HEK293T (cell line): ENCODE results near the gene RAB3IL1.

Experiments used
- CTCF ChIA-PET: fragments of 350-600 bp; formaldehyde crosslinking; extraction: SDS; loops from one replicate; lab custom pipeline; 2021; ENCODE audit warnings: antibody characterized with exemption, inconsistent platforms; lab: Yijun Ruan, JAX
- POLR2A ChIA-PET: fragments of 350-600 bp; formaldehyde crosslinking; extraction: SDS; loops from one replicate; lab custom pipeline; 2020; ENCODE audit warnings: antibody characterized with exemption, inconsistent platforms; lab: Yijun Ruan, JAX
- DNase-seq: peaks from one replicate; pipeline ENCODE4 v3.0.0; 2012; ENCODE audit warnings: mixed read lengths; ENCODE audit errors: extremely low spot score
- ARNT ChIP-seq: fragments of 450-650 bp; IDR thresholded peaks from 2 replicates; pipeline ENCODE4 v1.6.1; 2017; ENCODE audit warnings: mild to moderate bottlenecking
- BHLHE40 ChIP-seq: fragments of 450-650 bp; IDR thresholded peaks from 2 replicates; pipeline ENCODE4 v1.6.1; 2016; ENCODE audit warnings: mild to moderate bottlenecking, moderate library complexity, borderline replicate concordance
- CTBP1 ChIP-seq: fragments of 450-650 bp; IDR thresholded peaks from 2 replicates; pipeline ENCODE4 v1.6.1; 2016; ENCODE audit warnings: borderline replicate concordance
- ELF4 ChIP-seq: fragments of 450-650 bp; IDR thresholded peaks from 2 replicates; pipeline ENCODE4 v1.6.1; 2017; ENCODE audit warnings: antibody characterized with exemption
- FOXA1 ChIP-seq: fragments of 450-650 bp; IDR thresholded peaks from 2 replicates; pipeline ENCODE4 v1.6.1; 2016; ENCODE audit warnings: mild to moderate bottlenecking
- FOXK2 ChIP-seq: fragments of 450-650 bp; IDR thresholded peaks from 2 replicates; pipeline ENCODE4 v1.6.1; 2016; ENCODE audit warnings: mild to moderate bottlenecking
- FOXM1 ChIP-seq: fragments of 450-650 bp; IDR thresholded peaks from 2 replicates; pipeline ENCODE4 v1.6.1; 2017; ENCODE audit warnings: mild to moderate bottlenecking, borderline replicate concordance
- HDGF ChIP-seq: fragments of 450-650 bp; IDR thresholded peaks from 2 replicates; pipeline ENCODE4 v1.6.1; 2017; ENCODE audit warnings: antibody characterized with exemption, borderline replicate concordance
- L3MBTL2 ChIP-seq: fragments of 450-650 bp; conservative IDR thresholded peaks from 2 replicates; pipeline ENCODE4 v1.6.1; 2016; ENCODE audit warnings: mild to moderate bottlenecking
- LEF1 ChIP-seq: fragments of 450-650 bp; IDR thresholded peaks from 2 replicates; pipeline ENCODE4 v1.6.1; 2017; ENCODE audit warnings: mild to moderate bottlenecking, borderline replicate concordance
- NFRKB ChIP-seq: fragments of 450-650 bp; IDR thresholded peaks from 2 replicates; pipeline ENCODE4 v1.6.1; 2016; ENCODE audit warnings: mild to moderate bottlenecking, moderate library complexity
- PKNOX1 ChIP-seq: fragments of 450-650 bp; IDR thresholded peaks from 2 replicates; pipeline ENCODE4 v1.6.1; 2016
- SP1 ChIP-seq: fragments of 450-650 bp; IDR thresholded peaks from 2 replicates; pipeline ENCODE4 v1.6.1; 2017
- SUZ12 ChIP-seq: fragments of 450-650 bp; IDR thresholded peaks from 2 replicates; pipeline ENCODE4 v1.6.1; 2016; ENCODE audit warnings: mild to moderate bottlenecking
- TARDBP ChIP-seq: fragments of 450-650 bp; IDR thresholded peaks from 2 replicates; pipeline ENCODE4 v1.6.1; 2016
- ZNF384 ChIP-seq: fragments of 450-650 bp; IDR thresholded peaks from 2 replicates; pipeline ENCODE4 v1.6.1; 2016

Gene RAB3IL1

GRCh38 chr11:61862714-61863547, 54.4 kb downstream of the RAB3IL1 start:
- CTCF ChIA-PET: no interaction called here
- POLR2A ChIA-PET: no interaction called here
- DNase-seq: no peak
- TF ChIP-seq TARDBP (no peak), BHLHE40 (no peak), LEF1 (no peak), ARNT (no peak), HDGF (no peak), ZNF384 (no peak), FOXM1 (no peak), CTBP1 (no peak), PKNOX1 (no peak)

GRCh38 chr11:61861634-61862033, 55.7 kb downstream of the RAB3IL1 start:
- CTCF ChIA-PET: no interaction called here
- no peak for TF ChIP-seq FOXK2
- no peak for TF ChIP-seq TARDBP
- no peak for TF ChIP-seq BHLHE40
- TF ChIP-seq ARNT: no peak
- TF ChIP-seq FOXA1: no peak
- TF ChIP-seq ZNF384: no peak
- no peak for TF ChIP-seq LEF1
- TF ChIP-seq L3MBTL2: no peak
- TF ChIP-seq PKNOX1: no peak
- TF ChIP-seq SUZ12: no peak
- no peak for TF ChIP-seq CTBP1
- TF ChIP-seq NFRKB: no peak
- no peak for TF ChIP-seq FOXM1
- no peak for TF ChIP-seq HDGF
- TF ChIP-seq ELF4: no peak
- no peak for TF ChIP-seq SP1
- no peak for DNase-seq
- POLR2A ChIA-PET: no interaction called here

- ChIA-PET CTCF (no interaction called here), POLR2A (no interaction called here)
- no peak for DNase-seq
- TF ChIP-seq ZNF384 (no peak), ARNT (no peak), LEF1 (no peak), L3MBTL2 (no peak), BHLHE40 (no peak), HDGF (no peak), PKNOX1 (no peak), CTBP1 (no peak), NFRKB (no peak), TARDBP (no peak), FOXM1 (no peak), ELF4 (no peak), SUZ12 (no peak), FOXA1 (no peak)
Measured at GRCh38 chr11:61860054-61860903, 57.1 kb downstream of the RAB3IL1 start.

- TF ChIP-seq LEF1: no peak
- no peak for TF ChIP-seq FOXK2
- no peak for TF ChIP-seq CTBP1
- no peak for TF ChIP-seq BHLHE40
- ChIA-PET POLR2A (no interaction called here), CTCF (no interaction called here)
- DNase-seq: no peak
Measured at GRCh38 chr11:61855939-61856680, 61.3 kb downstream of the RAB3IL1 start.

- DNase-seq: no peak
- ChIA-PET CTCF (no interaction called here), POLR2A (no interaction called here)
- TF ChIP-seq CTBP1 (no peak), FOXA1 (no peak), HDGF (no peak), ZNF384 (no peak)
Measured at GRCh38 chr11:61854966-61855714, 62.2 kb downstream of the RAB3IL1 start.
